Stimulated activated CD4-positive, alpha-beta T cell treated with anti-CD3 and anti-CD28 coated beads, Interleukin-15, amount 100 ng/mL, for 48 hours (primary cell): ENCODE data around the gene PLCB2.

Experiments used
- DNase-seq, 2 donors: peaks; one replicate each; pipeline ENCODE4 v3.0.0-alpha.2; 2020; ENCODE audit warnings: low read depth in 2 of 2

PLCB2 gene

DNA sequence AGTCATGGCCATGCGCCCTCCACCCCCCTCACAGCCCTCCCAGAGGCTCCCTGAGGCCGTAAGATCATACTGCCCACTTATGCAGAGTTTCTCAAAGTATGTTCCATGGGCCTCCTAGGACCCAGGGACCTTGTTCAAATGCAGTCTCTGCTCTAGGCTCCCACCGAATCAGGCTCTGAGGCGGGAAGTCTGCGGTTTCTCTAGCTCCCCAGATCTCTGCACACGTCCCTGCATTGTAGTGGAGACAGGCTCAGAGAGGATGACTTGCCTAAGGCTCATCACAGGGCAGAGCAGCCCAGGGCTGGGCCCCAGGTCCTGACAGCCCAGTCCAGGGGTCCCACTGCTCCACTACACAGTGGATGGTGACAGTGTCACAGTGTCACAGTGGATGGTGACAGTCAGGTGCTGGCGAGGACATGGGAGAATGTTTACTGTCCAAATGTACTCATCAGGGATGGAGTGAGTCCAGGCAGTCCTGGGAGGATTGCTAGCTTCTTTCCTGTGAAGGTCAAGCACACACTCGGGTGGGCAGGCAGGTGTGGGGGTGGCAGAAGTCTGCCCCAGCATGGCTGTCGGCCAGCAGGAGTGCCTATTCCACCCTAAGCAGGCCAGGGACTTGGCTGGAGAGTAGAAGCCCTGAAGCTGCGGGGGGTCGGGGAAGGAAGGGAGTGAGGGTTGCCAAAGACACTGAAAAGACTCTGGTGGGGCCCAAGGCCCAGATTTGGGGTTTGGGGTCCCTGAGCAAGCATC lies 37.3 kb downstream of the PLCB2 start:
- no peak for DNase-seq

DNA sequence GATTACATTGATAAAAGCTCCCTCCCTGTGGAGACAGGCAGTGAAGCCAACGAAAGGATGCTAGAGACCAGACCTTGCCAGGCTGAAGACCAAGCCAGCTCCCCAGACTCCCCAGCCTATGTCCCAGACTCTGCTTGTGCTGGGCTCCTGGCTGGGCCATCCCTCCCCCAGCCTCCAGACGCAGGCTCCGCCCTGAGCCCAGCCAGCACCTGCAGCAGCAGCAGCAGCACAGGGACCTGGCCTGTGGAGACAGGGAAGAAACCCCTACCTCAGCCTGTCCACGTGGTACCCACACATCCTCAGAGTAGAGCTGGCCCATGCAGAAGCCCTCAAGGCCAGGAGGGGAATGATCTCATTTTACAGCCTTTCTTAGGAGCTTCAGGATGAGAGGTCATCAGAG lies 38.1 kb downstream of the PLCB2 start:
- DNase-seq: no peak

DNA sequence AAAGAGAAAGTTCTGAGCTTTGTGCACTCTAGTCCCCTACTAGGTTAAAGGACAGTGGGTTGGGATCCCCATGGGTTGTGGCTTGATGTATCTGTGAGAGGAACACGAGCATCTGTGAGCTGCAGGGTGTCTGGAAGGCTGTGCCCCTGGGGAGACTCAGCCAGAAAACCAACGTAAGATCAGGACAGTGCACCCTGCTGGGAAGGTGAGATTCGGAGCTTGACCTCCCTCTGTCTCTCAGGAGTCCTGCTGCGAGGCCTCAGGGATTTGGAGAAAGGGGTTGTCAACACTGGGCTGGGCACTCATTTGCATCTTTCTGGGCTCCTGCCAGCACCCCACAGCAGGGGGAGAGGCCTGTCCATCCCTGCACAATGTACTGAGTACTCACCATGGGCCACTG lies 40.1 kb downstream of the PLCB2 start:
- DNase-seq: no peak

DNA sequence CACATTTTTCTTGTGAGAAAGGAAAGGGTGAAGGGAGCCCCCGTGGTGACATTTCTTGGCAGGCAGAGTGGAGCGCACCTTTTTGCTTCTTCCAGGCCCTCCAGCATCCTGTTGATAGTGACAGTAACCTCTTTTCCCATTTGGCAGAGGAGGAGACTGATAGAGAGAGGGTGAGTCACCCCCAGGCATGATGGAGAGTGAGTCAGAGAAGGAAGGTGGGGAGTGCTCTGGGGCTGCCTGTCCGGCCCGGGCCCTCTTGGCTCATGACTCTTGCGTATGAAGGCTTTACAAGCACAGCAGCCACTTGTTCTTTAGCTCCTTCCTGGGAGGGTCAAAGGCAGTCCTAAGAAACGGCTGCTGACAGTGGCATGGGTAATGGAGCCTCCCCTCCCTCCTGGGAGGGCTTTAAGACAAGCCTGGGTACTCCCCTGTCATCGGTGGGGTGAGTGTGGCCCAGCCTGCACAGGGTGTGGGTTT lies 40.9 kb downstream of the PLCB2 start:
- no peak for DNase-seq

DNA sequence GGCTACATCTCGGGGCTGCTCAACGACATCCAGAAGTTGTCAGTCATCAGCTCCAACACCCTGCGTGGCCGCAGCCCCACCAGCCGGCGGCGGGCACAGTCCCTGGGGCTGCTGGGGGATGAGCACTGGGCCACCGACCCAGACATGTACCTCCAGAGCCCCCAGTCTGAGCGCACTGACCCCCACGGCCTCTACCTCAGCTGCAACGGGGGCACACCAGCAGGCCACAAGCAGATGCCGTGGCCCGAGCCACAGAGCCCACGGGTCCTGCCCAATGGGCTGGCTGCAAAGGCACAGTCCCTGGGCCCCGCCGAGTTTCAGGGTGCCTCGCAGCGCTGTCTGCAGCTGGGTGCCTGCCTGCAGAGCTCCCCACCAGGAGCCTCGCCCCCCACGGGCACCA lies 41.9 kb downstream of the PLCB2 start:
- no peak for DNase-seq

DNA sequence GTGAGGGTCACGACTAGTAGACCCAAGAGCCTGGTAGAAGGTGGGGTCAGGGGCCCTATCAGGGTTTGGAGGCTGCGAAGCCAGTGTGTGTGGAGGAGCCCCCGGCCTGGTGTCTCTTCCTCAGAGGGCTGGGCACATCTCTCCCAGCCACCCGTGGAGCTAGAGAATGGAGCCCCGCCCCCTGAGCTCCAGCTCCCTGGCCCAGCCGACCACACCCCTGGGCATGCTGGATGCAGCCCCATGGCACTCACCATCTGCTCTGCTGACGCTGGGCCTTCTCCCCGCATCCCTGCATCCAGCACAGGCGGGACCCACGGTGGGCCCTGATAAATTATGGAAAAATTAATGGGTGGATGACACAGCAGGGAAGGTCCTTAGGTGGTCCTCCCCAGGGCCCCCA lies 42.4 kb downstream of the PLCB2 start:
- DNase-seq: no peak

DNA sequence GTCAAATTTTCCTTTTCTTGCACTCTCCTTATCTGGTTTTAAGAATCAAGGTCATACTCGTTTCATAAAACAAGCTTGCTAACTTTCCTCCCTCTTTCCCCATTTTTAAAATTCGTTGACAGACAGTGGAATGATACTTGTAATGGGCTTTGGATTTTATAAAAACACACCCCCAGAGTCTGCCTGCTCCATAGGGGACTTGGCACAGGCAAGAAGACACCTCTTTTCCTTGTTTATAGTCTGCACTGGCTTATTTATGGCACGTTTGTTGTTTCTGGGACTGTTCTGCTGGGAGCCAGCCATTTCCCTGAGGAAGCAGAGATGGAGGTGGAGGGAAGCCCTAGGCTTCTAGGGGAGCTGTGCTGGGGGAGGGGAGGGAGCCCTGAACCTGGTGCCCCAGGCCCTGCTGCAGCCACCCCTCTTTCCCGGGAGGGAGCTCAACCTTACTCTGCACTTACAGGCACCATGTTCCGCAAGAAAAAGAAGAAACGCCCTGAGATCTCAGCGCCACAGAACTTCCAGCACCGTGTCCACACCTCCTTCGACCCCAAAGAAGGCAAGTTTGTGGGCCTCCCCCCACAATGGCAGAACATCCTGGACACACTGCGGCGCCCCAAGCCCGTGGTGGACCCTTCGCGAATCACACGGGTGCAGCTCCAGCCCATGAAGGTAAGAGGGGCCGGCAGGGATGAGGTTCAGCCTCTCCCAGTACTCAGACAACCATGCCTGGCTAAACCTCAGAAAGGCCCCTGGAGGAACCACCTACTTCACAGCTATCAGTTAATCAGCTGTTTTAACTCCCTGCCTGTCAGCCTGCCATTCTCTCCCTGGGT lies 43.2 kb downstream of the PLCB2 start:
- no peak for DNase-seq

DNA sequence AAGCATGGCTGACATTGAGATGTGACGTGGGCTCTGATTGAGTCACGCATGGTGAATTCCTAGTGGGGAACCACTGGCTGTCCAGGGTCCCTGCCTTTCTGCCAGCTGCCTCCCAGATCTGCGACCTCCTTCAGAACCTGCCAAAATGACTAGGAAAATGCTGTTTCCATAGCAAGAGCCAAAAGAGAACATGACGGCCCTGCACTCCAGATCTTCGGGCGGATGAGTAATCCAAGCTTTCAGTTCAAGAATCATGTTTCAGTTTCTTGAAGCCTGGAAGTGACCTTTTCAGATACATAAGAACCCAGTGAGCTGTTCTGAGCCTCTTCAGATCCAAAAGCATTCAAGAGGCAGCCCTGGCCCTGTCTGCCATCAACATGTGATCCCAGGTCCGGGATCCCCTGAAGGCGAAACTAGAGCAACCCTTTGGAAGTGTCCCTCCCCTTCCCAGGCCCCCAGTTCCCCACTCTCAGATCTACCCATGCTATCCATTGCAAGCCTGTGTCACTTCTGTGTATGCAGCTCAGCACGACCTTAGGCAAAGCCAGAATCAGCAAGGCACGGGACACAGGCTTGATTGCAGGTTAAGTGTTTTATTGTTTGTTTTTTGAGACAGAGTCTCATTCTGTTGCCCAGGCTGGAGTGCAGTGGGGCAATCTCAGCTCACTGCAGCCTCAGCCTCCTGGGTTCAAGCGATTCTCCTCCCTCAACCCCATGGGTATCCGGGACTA lies 44.5 kb downstream of the PLCB2 start:
- DNase-seq: no peak

DNA sequence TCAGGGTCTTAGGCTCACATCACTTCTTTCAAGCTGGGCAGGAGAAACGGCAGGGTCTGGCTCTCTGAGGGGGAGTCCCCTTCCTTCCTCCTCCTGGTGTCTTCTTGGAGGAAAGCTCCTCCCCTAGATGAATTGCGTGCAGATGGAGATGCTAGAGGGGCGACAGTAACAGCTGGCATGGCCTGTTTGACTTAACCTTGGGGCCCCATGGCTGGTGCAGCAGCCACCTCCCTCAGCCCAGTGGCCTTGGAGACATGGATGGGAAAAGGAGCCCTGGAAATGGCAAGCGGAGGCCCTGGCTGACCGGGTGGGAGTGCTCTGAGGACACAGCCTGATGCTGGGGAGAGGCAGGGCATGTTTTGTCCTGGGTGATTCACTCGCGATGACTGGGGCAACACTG lies 48.7 kb downstream of the PLCB2 start:
- no peak for DNase-seq

DNA sequence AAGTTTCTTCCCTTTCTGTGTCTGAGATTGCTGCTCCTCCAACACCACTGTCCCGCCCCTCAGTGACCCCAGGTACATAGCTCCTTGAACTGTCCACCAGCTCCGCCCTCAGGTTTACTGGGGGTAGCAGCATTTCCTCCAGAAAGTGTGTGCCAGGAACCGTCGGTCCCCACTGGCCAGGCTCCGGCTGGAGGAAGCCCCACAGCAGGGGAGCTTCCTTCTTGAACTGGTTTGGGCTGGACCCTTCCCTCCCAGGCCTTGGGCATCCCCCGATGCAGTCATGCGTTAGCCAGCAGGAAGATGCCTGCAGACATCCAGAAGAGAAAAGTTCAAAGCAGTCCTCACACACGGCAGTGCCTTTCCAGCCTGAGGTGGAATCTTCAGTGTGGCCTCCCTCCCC lies 49.2 kb downstream of the PLCB2 start:
- no peak for DNase-seq

DNA sequence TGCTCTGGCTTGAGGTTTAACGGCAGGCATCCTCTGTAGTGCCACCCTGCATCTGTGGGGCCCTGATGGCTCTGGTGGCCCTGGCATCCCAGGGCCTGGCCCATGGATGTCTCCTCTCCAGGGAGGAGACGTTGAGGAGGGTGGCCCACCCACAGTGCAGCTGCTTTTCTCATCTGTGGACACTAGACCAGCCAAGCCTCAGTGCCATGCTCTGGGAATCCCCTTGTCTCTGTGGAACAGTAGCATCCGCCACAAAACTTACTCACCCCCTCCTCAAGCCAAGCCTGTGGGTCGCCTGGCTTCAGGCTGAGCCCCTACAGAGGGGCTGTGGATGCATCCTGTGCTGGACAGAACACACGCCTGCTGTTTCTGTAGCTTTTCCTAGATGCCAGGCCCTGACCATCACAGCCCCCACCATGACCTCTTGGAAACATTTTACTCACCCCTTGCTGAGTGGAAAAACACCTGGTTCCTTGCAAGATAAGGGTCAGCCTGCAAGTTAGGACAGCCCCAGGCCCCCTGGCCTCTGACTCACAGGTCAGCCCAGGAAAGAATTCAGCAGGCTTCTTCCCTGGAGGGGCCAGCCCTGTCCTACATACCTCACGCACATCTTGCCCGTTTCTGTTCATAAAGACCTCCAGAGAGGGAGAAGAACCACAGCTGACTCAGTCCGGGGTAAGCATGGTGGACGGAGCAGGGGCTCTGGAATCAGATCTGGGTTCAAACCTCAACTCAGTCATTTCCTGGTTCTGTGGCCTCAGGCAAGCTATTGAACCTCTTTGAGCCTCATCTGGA lies 49.9 kb downstream of the PLCB2 start:
- no peak for DNase-seq

DNA sequence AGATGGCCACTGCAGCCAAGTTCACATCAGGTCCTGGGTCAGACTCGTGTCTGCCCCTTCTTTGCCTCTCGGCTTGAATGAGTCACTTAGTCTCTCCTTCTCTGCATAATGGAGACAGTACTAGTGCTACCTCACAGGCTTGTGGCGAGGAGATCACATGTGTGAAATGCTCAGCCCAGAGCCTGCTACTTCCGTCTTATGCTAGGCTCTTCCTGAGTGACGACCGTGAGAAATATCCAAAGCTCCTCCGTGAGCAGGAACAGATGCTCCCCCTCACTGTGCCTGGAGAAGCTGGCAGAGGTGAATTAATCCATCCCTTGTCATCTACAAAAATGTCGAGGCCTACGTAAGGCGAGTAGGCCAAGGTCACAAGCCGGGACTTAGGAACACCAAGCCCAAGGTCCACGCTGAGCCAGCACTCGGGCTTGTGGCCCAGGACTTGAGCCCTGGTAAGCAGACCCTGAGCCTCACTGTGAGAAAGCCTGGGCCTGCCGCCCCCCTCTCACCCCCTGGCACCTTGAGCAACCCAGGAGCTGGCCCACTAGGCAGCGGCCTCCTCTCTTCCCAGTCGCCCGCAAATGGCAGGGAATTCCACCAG lies 51.0 kb downstream of the PLCB2 start:
- DNase-seq: no peak

DNA sequence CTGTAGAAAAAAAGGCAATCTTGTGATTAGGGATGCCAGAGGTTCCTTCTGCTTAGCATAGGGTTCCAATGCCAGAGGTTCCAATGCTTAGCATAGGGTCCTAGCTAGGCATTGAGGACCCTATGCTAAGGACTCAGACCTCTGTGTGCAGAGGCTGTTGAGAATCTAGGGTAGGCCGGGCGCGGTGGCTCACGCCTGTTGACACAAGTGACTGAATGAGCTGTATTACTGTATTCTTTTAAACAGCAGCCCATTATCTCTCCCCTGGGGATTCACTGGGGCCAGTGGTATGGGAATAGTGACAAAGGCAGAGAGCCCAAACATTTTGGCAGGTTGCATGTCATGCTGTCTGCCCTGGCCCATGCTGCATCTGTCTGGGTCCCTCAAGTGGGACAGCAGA lies 52.7 kb downstream of the PLCB2 start:
- DNase-seq: no peak

DNA sequence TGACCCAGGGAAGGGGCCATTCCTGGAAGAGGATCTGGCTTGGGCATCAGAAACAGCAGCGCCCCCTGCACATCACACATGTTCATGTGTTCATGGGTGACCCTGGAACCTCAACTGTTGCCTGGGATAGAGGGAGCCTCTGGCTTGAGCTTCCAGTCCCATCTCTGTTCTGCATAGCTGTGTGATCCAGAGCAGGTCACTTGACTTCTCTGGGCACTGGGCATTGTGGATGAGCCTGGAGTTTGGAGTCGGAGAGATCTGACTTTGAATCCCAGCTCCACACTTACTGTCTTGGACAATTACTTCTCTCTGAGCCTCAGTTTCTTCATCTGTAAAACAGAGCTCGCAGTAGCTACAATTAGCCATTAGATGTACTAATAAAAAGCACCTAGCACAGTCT lies 53.3 kb downstream of the PLCB2 start:
- no peak for DNase-seq

DNA sequence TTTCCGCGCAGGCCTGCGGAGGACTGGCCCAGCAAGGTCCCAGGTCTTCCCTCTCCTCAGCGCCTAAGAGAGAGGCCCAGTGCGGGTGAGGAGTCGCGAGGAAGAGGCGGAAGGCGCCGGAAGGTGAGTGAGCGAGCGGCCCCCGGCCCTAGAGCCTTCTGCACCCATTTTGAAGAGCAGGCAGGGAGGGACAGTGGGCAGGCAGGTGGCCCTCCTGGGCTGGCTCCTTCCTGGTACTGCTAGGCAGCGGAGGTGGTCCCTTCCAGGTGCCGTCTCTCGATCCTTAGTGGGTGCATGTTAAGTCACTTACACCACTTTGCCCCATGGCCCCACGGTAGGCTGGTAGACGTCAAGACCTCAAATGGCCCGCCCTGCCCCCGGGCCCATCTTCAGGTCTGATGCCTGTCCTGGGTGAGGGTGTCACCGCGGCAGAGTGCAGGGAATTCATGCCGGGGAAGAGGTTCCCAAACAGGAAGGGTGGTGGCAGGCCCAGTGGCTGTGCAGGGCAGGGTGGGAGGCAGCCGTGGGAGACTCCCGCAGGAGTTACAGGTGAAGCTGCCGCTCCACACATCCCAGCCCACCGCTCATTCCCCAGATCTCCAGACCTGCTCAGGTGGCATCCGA lies 54.5 kb downstream of the PLCB2 start:
- DNase-seq: no peak

DNA sequence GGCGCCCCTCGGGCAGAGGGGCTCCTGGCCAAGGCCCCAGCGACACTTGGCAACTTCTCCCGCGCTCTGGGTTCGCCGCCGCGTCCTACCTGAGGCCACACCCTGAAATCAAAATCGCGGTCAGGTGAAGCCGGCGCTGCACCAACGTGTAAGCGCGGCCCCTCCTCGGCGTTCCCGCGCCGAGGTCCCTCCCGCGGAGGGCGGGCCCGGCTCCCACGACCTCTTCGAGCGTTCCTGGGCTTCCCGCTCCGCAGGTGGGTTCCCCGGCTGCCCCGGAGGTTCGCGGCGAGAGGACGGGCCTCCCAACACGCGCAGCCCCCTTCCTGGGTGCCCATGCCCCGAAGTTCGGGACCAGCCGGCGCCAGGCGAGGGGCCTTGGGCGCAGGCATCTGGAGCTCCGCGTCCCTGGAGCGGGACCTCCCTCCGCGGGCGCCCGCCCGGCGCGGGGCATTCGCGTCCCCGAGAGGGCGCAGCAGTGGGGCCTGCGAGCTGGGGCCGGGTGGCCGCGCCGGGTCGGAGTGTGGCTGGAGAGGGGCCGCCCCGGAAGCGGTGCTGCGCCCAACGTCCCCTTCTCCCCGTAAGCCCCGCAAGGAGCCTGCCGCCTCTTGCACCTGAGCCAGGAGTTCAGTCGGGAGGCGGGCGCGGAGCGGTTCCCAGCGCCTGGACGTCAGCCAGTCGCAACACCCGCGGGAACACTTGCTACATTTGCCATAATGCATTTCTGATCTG lies 55.1 kb downstream of the PLCB2 start:
- no peak for DNase-seq

DNA sequence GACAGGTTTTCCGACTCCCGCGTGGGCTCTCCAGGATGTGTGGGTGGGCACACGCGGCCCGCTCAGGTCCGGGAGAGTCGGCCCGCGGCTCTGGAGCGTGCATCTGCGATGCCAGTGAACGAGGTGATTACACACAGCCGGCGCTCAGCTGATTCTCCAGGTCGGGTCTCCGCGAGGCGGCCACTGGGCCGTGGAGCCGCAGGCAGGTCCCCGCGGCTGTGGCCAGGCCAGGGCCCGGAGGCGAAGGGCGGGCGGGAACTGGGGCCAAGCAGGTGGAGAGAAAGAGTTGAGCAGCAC lies 55.6 kb downstream of the PLCB2 start:
- DNase-seq: no peak

DNA sequence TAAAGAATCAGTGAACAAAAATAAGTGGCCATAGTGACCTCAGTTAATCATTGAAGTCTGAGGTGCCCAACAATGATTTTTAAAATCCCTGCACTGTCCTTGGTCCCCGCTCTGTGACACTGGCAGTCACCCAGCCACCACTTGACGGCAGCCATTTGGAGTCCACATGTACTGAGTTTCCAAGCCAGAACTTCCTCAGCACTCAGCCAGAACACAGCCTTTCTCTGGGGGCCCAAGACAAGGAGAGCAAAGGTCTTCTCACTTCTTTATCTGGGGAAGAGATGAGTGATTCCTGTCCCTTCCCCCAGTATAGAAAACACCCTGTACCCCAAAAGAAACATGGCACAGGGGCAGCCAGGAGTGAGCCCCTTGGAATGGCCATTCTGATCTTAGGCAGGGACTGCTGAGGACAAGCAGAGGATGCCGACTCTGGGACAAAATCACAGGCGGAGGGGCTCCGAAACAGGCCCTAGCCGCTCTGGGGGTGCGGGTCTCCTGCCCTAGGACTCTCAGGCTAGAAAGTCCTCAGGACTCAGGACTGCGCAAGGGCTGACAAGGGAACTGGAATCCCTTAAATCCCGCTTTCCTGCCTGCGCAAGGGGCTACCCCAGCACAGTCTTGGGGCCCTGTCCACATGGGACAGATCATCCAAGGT lies 56.1 kb downstream of the PLCB2 start:
- no peak for DNase-seq

DNA sequence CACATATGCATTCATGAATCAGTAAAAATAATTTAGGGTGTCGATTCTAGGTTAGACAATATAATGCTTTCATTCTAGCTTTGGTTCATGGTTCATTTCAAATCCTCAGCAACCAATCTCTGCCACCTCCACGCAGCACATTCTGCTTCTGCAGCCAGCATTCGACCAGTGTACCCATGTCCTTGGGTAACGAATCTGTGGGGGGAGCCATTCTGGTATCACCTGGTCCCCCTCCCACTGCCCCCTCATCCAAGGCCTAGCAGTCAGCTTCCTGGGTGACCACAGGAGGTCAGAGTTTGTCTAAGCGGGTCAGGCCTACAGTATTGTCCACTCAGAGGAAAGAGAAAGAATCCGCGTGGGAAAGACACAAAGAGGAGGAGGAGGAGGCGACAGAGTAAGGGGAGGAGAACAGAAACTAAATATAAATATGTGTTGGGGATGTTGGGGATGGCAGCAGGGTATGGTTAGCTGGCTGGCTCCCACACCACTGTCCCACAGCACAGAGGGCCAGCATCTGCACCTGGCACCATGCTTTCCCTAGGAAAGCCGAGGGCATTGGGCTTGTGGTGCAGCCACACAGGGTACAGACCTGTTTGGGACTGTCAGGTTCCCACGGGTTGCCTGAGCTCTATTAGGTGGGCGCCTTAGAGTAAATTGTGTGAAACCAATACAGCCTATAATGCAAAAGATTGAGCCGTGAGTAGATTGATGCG lies 56.8 kb downstream of the PLCB2 start:
- DNase-seq: no peak
